Endometrial microvascular endothelial cells (primary cell): ENCODE data around the gene CABP7. TPM values are rescaled to one million over a fixed set of nuclear protein-coding genes. Genes with fewer than 3 reads are reported as not detected.

Experiments
- in situ Hi-C: cut with HindIII; loops from 2 replicates; pipeline ENCODE4 v1.10.0; 2017; ENCODE audit warnings: low sequenced_read_pairs, low pct_unique_long_range_greater_than_20kb; ENCODE audit errors: inconsistent ontology term
- total RNA-seq: library from RNA; depleted of rRNA; stranded (reverse); fragments of >200 nt; gene quantifications from one replicate; pipeline ENCODE4 v1.2.3, GENCODE V29; 2015; ENCODE audit errors: inconsistent ontology term

The CABP7 gene
- total RNA-seq, 1 donor from 2014 or later, result not detected

GRCh38 chr22:29701155-29701999, 18.4 kb upstream of the CABP7 start:
- in situ Hi-C loops, result no loop called here

- in situ Hi-C loops, result no loop called here
Measured at GRCh38 chr22:29702000-29702930, 17.5 kb upstream of the CABP7 start.

- in situ Hi-C loops, result no loop called here
Measured at GRCh38 chr22:29702931-29703501, 16.8 kb upstream of the CABP7 start.

- in situ Hi-C loops, result no loop called here
Measured at GRCh38 chr22:29703569-29704195, 16.1 kb upstream of the CABP7 start.

GRCh38 chr22:29704528-29705285, 15.1 kb upstream of the CABP7 start:
- in situ Hi-C loops, result no loop called here

- in situ Hi-C loops, result no loop called here
Measured at GRCh38 chr22:29705651-29706050, 14.2 kb upstream of the CABP7 start.

- in situ Hi-C loops, result no loop called here
Measured at GRCh38 chr22:29706486-29706885, 13.3 kb upstream of the CABP7 start.

GRCh38 chr22:29707010-29707409, 12.8 kb upstream of the CABP7 start:
- in situ Hi-C loops, result no loop called here

GRCh38 chr22:29707471-29707870, 12.3 kb upstream of the CABP7 start:
- in situ Hi-C loops, result no loop called here

GRCh38 chr22:29710193-29710592, 9.6 kb upstream of the CABP7 start:
- in situ Hi-C loops, result no loop called here

- in situ Hi-C loops, result no loop called here
Measured at GRCh38 chr22:29710922-29711593, 8.7 kb upstream of the CABP7 start.

- in situ Hi-C loops, result no loop called here
Measured at GRCh38 chr22:29712119-29712518, 7.7 kb upstream of the CABP7 start.

GRCh38 chr22:29713156-29713727, 6.6 kb upstream of the CABP7 start:
- in situ Hi-C loops, result no loop called here

- in situ Hi-C loops, result no loop called here
Measured at GRCh38 chr22:29715240-29715639, 4.6 kb upstream of the CABP7 start.

- in situ Hi-C loops, result no loop called here
Measured at GRCh38 chr22:29715705-29716104, 4.1 kb upstream of the CABP7 start.

- in situ Hi-C loops, result no loop called here
Measured at GRCh38 chr22:29716814-29717545, 2.8 kb upstream of the CABP7 start.

- in situ Hi-C loops, result no loop called here
Measured at GRCh38 chr22:29717789-29718188, 2.0 kb upstream of the CABP7 start.
